HG03571 (cell line): ENCODE data around the gene PTBP2.
"Not testable (repeated sequence)": the region's sequence is repeated elsewhere in the genome, so short reads cannot be mapped to it uniquely, and the experiment has no call there.

Experiments used
- ATAC-seq: cut with Tn5 transposase; IDR thresholded peaks from one replicate; pipeline ENCODE4 v1.9.1; 2021; ENCODE audit not compliant: unreplicated experiment

The PTBP2 gene

DNA sequence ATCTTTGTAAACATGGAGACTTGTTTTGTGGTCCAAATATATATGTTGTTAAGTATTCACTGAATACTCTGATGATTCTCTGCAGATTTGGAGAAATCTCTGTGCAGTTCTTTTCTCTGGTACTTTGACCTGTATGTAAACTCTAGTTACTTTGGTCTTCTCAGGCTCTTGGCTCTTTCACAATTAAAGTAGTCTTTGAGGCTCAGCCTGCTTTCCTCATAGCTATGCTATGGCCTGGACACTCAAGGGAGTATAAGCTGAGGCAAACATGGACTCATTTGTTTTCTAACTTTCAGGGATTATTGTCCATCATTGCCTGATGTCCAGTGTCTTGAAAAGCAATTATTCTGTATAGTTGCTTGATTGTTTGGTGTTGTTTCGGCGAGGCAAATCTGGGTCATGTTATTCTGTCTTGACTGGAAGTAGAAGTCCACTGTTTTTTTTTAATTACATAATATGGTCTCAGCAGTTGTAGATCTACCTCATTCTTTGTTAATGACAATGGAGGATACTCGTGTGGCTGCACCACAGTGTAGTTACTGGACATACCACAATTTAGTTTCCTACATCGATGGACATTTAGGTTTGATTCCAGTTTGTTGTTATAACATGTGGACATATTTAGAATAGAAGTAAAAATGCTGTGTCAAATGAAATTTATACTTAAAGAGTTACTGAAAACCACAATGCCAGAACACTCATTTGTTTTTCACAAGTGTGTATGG, 9.2 kb downstream of the PTBP2 start:
- ATAC-seq, result no peak

DNA sequence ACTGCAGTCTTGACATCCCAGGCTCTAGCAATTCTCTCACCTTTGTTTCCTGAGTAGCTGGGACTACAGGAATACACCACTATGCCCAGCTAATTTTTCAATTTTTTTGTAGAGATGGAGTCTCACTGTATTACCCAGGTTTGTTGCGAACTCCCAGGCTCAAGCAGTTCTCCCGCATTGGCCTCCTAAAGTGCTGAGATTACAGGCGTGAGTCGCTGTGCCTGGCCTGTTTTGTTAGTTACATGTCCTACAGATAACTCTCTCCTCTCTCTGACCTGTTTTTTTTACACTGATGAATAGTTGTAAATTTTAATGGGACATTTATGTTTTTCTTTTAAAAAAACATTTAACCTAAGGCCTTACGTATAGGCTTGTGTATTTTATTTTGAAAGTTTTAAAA, 19.8 kb downstream of the PTBP2 start:
- ATAC-seq, result no peak

DNA sequence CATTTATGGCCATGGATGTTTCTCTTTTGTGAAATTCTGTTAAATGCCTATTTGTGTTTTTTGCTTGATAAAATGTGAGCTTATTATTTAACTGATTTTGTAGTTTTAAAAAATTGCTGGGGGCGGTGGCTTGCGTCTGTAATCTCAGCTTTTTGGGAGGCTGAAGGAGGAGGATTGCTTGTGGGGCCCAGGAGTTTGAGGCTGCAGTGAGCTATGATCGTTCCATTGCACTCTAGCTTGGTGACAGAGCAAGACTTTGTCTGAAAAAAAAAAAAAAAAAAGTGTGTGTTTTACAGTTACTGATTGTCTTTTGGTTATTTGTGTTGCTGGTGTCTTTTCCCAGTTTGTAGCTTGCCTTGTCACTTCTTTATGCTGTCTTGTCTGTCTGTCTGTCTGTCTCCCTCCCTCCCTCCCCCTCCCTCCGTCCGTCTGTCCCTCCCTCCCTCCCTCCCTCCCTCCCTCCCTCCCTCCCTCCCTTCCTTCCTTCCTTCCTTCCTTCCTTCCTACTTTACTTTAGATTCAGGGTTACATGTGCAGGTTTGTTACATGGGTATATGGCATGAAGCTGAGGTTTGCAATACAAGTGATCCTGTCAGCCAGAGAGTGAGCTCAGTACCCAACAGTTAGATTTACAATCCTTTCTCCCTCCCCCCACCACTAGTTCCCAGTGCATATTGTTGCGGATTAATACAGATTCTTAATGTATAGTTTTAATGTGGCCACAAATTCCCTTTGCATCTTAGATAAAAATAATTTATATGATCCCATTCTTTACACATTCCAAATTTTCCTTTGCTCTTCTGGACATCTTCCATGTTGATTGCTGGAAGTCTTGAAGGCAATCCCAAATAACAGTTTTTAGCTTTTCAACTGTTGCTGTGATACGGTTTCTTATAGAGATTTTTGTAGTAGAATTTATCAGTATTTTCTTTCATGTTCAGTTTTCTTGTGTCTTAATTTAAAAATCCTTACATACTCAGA, 25.1 kb downstream of the PTBP2 start:
- ATAC-seq, result no peak

DNA sequence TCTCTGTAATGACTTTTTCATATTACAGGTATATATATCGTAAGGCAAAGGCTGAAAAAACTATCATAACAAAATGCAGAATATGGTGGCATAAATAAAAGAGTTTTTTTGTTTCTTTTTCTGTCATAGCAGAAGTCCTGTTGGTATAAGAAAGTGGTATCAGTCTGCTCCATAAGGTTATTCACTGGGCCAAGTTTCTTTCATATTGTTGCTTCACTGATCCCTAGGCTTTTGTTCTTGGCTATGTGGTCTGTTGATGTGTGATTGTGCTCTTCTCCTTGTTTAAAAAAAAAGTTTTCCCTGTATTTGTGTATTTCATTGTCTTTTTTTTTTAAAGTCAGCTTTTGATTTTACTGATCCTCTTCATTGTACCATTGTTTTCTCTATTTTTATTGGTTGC, 26.0 kb downstream of the PTBP2 start:
- ATAC-seq, result no peak

DNA sequence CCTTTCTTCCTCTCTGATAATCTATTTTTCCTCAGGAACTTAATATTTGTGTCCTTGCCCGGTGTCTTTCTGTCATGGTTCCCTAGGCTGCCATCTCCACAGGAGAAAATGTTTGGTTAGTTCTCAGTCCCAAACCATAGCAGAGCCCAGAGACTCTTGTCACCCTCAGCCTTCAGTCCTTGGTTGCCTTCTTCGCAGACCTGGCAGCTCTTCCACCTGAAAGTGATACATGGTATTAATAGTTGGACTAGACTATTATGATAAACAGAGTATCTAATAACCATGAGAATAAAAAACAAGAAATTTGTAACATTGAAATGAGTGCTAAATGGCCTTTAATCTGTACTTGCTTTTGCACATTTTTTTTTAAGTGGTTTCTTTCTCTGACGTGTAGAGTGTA, 26.5 kb downstream of the PTBP2 start:
- ATAC-seq, result no peak

DNA sequence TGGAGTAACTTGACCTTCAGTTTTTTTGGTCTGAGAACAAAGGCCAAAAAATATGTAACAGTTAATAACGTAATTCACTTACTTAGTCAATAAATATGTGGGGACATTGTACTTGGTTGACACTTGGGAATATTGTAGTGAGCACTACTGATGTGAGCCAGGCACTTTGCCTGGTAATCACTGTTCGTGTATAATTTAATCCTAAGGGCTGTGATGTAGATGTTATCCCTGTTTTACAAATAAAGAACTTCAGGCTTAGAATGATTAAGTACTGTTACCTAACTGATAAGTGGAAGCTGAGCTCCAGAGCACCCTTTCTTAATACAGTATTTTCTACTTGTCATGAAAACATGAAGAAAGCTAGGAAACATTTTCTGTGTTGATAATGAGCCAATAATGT, 28.0 kb downstream of the PTBP2 start:
- no peak for ATAC-seq

DNA sequence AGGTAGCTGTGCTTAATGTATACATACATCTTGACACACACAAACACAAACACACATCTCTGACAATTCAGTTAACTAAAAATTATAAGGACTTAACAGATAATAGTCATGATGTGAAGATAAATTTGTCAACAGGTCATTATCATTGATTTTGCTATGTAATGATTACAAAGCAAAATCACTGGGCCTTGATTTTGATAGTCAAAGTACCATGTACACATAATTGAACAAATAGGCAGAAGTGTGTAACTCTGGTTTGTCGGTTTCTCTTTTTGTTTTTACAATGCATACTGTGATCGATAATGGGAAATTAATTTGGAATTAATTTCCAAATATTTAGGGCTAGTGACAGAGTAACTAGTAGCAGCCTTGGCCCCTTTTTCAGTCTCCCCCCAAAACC, 30.8 kb downstream of the PTBP2 start:
- ATAC-seq, result no peak

DNA sequence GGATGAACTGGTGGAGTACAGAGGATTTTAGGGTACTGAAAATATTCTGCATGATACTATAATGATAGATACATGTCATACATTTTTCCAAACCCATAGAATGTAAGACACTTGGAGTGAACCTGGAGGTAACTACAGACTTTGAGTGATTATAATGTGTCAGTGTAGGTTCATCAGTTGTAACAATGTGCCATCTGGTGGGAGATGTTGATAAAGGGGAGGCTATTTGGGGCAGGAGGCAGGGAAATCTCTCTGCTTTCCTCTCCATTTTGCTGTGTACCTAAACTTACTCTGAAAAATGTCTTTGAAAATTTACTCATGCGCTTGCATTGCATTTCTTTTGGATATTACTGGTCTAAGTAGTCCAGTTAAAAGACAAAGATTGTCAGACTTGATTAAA, 35.2 kb downstream of the PTBP2 start:
- ATAC-seq, result no peak

DNA sequence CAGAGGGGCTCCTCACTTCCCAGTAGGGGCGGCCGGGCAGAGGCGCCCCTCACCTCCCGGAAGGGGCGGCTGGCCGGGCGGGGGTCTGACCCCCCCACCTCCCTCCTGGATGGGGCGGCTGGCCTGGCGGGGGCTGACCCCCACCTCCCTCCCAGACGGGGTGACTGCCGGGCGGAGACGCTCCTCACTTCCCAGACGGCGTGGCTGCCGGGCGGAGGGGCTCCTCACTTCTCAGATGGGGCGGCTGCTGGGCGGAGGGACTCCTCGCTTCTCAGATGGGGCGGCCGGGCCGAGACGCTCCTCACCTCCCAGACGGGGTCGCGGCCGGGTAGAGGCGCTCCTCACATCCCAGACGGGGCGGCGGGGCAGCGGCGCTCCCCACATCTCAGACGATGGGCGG, 41.0 kb downstream of the PTBP2 start:
- not testable (repeated sequence) for ATAC-seq

DNA sequence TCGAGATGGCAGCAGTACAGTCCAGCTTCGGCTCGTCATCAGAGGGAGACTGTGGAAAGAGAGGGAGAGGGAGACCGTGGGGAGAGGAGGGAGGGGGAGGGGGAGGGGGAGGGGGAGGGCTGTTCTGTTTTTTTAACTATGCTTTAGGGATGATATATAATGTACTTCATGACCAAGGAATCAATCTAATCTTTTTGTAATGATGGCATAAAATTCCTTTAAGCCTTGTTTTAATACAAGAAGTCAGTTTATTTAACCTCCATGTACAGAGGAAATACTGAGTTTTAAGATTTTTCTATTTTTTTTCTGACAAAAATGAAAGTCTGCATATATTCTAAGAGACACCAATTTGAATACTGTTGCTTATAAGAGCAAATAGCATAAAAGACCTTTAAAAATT, 41.9 kb downstream of the PTBP2 start:
- ATAC-seq, result no peak

DNA sequence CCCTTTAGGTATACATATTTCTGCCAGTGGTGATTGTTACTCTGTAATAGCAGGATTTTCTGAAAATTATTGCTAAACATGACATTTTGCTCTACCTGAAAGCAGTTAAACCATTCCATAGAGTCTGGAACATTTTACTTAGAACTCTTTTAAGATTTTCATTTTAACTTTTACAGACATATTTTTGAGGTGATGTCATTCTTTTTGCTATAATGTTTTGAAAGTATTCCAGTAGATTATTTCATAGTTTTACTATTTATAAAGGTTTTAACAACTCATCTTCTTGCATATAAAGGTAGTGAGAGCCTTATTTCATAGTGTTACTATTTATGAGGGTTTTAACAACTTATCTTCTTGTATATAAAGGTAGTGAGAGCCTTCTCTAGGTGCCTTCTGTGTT, 42.9 kb downstream of the PTBP2 start:
- no peak for ATAC-seq

DNA sequence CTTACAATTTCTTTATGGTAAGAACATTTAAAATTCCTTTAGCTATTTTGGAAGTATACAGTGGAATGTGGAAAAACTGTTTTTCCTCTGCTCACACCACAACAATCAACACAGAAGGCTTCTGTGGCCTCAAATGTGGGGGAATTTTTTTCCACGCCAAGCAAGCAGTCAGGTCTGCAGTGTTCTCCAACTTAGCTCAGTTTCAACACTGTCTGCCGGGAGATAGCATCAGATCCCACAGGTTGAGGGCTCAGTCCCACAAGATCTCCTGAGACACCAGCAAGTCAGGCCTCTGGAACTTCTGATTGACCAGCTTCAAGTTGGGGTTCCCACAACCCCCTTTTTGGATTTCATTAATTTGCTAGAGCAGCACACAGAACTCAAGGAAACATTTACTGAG, 50.3 kb downstream of the PTBP2 start:
- no peak for ATAC-seq

DNA sequence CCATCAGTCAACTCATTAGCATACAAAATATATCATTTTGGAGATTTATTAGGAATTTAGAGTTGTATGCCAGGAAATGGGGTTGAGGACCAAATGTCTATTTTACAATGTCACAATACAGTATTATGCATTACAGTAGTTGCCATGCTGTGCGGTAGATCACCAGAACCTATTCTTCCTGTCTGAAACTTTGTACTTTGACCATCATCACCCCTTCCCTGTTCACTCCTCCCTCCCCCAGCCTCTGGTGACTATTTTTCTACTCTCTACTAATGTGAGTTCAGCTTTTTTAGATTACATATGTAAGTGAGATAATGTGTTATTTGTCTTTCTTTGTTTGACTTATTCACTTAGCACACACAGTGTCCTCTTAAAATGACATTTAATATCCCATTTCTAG, 50.8 kb downstream of the PTBP2 start:
- ATAC-seq, result no peak

DNA sequence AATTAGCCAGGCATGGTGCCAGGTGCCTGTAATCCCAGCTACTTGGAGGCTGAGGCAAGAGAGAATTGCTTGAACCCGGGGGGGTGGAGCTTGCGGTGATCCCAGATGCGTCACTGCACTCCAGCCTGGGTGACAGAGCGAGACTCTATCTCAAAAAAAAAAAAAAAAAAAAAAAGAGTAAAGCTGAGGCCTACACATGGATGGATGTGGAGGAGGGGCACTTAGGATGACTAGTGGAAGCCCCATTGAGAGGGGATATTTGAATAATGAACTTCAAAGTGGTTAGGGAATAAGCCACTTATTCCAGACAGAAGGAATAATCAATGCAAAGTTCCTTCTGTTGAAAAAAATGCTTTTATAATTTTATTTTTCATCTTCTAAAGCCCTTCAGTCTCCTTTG, 51.4 kb downstream of the PTBP2 start:
- ATAC-seq, result no peak

DNA sequence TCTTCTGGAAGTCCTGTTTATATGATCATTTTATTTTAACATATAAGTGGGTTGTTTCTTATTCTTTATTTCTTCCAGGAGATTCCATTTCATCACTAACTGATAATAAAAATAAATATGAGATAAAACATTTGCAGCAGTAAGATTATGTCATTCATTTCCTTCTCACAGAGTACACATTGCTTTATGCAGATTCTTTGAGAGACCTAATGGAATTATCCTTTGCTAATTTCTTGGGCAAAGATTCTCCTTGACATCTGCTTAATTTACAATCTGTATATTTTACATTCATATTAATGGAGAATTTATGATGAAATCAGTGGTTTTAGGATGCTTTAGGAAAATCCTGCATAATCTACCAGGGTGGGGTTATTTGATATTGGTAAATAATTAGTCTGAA, 60.6 kb downstream of the PTBP2 start:
- ATAC-seq, result no peak

DNA sequence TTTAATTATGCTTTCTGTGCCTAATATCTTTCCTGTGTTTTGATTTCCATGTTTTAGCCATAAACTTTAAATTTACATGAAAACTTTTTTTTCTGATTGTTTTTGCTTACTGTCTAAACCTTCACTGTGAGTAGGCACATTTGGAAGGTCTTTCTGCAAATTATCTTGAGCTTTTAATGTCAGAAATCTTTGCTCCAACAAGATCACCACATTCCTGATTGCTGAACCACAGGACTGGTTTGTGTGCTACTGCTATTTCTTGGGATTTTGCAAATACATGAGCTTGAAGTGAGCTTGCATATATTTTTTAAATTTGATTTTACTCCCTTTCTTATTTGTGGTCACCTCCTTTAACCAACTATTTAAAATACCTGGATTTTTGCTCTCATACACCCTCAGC, 61.3 kb downstream of the PTBP2 start:
- no peak for ATAC-seq

DNA sequence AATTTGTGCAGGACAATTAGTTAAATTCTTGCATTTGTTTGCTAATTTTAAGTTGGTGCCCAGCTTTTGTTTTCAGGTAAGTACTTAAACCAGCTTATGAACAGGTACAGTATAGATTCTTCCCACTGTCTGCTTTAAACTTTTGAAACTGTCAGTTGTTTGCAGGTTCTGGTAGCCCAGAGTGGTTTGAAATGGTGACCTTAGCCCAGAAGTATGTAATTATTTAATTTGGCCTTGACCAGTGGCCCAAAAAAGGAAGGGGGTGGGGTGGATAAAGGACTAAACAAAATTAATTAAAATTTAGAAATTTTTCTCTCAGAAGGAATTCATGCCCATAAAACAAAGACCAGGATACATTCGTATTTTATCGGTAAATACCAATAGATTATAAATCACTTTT, 69.0 kb downstream of the PTBP2 start:
- no peak for ATAC-seq

DNA sequence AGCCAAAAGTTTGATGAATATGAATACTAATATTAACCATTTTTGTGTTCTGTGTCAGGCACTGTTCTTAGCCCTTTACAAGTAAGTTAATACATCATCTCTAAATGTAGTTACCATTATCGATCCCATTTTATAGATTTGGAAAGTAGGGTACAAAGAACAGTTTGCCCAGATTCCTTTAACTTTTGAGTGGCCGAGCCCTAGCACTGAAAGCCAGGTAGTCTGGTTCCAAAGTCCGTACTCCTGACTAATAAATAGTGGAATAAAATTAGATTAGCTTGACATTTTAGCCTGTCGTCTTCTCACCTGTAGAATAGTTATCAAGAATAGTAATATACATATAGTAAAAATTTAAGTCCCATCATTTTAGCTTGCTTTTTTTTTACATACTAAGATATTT, 70.6 kb downstream of the PTBP2 start:
- no peak for ATAC-seq

DNA sequence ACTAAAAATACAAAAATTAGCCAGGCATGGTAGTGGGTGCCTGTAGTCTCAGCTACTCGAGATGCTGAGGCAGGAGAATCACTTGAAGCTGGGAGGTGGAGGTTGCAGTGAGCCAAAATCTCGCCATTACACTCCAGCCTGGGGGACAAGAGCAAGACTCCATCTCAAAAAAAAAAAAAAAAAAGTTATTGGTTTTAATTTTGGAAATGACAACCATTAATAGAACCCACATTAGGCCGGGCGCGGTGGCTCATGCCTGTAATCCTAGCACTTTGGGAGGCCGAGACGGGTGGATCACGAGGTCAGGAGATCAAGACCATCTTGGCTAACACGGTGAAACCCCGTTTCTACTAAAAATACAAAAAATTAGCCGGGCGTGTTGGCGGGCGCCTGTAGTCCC, 80.1 kb downstream of the PTBP2 start:
- ATAC-seq, result not testable (repeated sequence)

DNA sequence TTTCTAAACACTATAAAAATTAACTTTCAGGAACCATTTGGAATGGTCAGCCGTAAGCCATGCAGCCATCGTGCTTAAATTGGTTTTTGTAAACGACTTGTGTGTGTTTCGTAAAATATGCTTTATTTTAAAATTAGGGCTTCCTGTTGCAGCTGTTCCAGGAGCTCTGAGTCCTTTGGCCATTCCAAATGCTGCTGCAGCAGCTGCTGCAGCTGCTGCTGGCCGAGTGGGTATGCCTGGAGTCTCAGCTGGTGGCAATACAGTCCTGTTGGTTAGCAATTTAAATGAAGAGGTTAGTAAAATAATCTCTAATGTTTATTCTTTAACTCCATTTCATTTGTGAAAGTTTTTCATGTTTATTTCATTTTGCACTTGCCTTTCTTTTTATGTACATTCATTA, 83.1 kb downstream of the PTBP2 start:
- no peak for ATAC-seq

DNA sequence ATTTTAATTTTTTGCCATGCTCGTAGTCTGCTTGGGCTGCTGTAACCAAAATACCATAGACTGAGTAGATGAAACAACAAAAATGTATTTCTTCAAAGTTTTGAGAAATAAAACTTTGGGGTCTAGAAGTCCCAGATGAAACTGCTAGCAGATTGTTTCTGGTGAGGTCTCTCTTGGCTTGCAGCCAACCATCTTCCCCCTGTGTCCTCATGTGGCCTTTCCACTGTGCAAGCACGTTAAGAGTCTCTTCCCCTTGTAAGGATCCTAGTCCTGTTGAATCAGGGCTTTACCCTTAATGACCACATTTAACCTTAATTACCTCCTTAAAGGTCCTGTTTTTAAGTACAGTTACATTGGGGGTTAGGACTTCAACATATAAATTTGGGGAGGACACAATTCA, 86.6 kb downstream of the PTBP2 start:
- ATAC-seq, result no peak

DNA sequence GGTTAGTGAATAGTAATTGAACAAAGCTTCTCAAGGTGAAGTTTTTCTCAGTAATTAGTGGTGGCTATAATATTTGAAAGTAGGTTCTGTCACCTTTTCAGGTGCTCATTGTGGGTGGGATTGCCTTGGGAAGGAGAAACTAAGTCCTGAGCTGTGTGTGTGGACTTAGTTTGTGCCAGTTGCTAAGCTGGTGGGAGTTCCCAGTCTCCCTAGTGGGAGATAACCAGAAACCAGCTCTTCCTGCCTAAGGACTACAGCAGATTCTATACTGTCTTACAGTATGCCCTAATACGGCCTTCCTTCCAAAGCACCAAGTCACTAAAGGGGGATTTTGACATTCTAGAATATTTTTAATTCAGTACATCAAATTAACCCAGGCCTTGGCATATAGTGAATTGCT, 94.3 kb downstream of the PTBP2 start:
- ATAC-seq, result no peak
